ENCODE data around the gene FBRSL1.

Gene FBRSL1

DNA sequence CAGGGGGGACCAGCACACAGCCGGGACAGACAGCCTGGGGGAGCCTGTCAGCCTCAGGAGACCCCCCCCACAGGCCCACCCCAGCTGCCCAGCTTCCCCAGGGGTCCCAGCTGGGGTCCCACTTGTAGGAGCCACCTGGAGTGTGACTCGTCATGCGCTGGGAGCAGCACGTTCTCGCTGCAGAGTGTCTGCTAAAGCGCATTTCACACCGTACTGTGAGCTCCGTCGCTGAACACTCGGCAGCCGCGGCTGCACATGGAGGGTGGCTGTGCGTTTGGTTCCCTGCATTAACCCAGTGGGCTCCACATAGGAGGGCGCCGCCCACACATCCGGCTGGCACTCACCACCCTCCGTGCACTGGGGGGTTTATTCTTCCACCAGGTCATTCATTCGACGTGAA is 56.7 kb downstream of the FBRSL1 start:
- no peak for TF ChIP-seq CTCF (IDR thresholded peaks at IDR 0.05; ENCODE audit: low read depth, low read length)
- TF ChIP-seq POLR2A (IDR thresholded peaks at IDR 0.05; ENCODE audit: extremely low read depth, insufficient read length): no peak
- TF ChIP-seq MAX (IDR thresholded peaks at IDR 0.05; ENCODE audit: low read depth, low read length): no peak
- no peak for TF ChIP-seq MYC (IDR thresholded peaks at IDR 0.05; ENCODE audit: low read depth, low read length)
- DNase-seq (ENCODE audit: low read depth): no peak

GRCh38 chr12:132547205-132547740 is 57.3 kb downstream of the FBRSL1 start:
- H3K4me3 ChIP-seq (ENCODE audit: low read depth, low read length): no peak overlapping the region
- no peak for DNase-seq (ENCODE audit: low read depth)
- TF ChIP-seq POLR2A (IDR thresholded peaks at IDR 0.05; ENCODE audit: extremely low read depth, insufficient read length) (no peak), MAX (IDR thresholded peaks at IDR 0.05; ENCODE audit: low read depth, low read length) (no peak), MYC (IDR thresholded peaks at IDR 0.05; ENCODE audit: low read depth, low read length) (no peak), CTCF (IDR thresholded peaks at IDR 0.05; ENCODE audit: low read depth, low read length) (no peak)

More for the DNA sequence above, 56.7 kb downstream of the FBRSL1 start:
- H3K4me3 ChIP-seq (ENCODE audit: low read depth, low read length): no peak overlapping the region

- no peak overlapping the region for H3K4me3 ChIP-seq (ENCODE audit: low read depth, low read length)
- TF ChIP-seq CTCF (IDR thresholded peaks at IDR 0.05; ENCODE audit: low read depth, low read length) (no peak), MYC (IDR thresholded peaks at IDR 0.05; ENCODE audit: low read depth, low read length) (no peak), MAX (IDR thresholded peaks at IDR 0.05; ENCODE audit: low read depth, low read length) (no peak), POLR2A (IDR thresholded peaks at IDR 0.05; ENCODE audit: extremely low read depth, insufficient read length) (no peak)
- no peak for DNase-seq (ENCODE audit: low read depth)
Observed at GRCh38 chr12:132548430-132549058, 58.6 kb downstream of the FBRSL1 start.

DNA sequence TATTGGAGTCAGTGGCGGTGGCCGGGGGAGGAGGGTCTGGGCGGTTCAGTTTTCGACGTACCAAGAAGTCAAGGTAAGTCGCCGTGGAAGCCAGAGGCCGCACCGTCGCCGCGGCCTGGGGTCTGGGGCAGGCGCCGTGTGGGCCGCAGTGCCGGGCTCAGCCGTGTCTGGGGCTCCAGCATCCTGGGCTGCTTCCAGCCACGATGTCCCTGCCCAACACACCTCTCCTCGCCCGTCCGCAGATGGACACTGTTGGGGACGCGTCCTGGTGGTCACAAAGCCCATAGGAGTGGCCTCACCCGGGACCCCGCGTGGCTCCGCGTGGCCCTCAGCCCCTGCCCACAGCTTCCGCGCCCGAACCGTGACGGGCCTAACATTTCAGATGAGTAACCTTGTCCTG is 59.1 kb downstream of the FBRSL1 start:
- TF ChIP-seq MYC (IDR thresholded peaks at IDR 0.05; ENCODE audit: low read depth, low read length): no peak
- no peak for TF ChIP-seq CTCF (IDR thresholded peaks at IDR 0.05; ENCODE audit: low read depth, low read length)
- no peak for TF ChIP-seq POLR2A (IDR thresholded peaks at IDR 0.05; ENCODE audit: extremely low read depth, insufficient read length)
- no peak for TF ChIP-seq MAX (IDR thresholded peaks at IDR 0.05; ENCODE audit: low read depth, low read length)
- DNase-seq (ENCODE audit: low read depth): no peak
- no peak overlapping the region for H3K4me3 ChIP-seq (ENCODE audit: low read depth, low read length)

GRCh38 chr12:132550014-132550802 is 60.3 kb downstream of the FBRSL1 start:
- no peak for TF ChIP-seq POLR2A (IDR thresholded peaks at IDR 0.05; ENCODE audit: extremely low read depth, insufficient read length)
- no peak for TF ChIP-seq CTCF (IDR thresholded peaks at IDR 0.05; ENCODE audit: low read depth, low read length)
- no peak for TF ChIP-seq MYC (IDR thresholded peaks at IDR 0.05; ENCODE audit: low read depth, low read length)
- no peak for TF ChIP-seq MAX (IDR thresholded peaks at IDR 0.05; ENCODE audit: low read depth, low read length)
- DNase-seq (ENCODE audit: low read depth): no peak
- no peak overlapping the region for H3K4me3 ChIP-seq (ENCODE audit: low read depth, low read length)
